Stimulated activated CD4-positive, alpha-beta T cell treated with anti-CD3 and anti-CD28 coated beads, Interleukin-15, amount 100 ng/mL, for 48 hours (primary cell): ENCODE data around the gene RAB3A.

Experiments
- DNase-seq, 2 donors: peaks; one replicate each; pipeline ENCODE4 v3.0.0-alpha.2; 2020; ENCODE audit warnings: low read depth in 2 of 2

The RAB3A gene, protein sequence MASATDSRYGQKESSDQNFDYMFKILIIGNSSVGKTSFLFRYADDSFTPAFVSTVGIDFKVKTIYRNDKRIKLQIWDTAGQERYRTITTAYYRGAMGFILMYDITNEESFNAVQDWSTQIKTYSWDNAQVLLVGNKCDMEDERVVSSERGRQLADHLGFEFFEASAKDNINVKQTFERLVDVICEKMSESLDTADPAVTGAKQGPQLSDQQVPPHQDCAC

DNA sequence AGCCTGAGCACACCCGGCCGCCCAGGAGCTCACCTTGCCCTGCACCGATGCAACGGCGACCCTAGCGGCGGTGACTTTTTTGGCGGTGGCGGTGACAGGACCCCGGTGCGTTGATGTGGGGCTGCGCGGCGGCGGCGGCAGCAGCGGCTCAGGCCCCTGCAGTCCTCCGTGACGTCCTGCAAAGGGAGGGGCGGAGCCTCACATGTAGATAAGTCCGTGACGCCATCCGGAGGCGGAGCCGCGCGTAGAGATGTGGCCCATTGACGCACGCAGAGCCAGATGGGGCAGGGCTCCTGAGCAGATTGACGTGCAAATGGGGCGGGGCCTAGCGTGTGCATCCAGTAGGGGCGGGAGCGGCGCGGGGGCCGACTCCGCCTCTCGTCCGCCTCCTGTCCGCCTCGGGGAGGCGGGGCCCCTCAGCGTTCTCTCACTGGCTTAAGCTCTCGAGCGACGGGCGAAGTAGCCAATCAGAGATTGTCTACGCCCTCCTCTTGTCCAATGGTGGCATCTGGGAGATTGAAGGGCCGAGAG lies at the start of gene RAB3A:
Gene RAB3A (minus strand): TSS at position 180 of the 531 bp plus-strand sequence. CDS start 1,302 bp downstream, outside the sequence.
- DNase-seq: peak; percentile 100

DNA sequence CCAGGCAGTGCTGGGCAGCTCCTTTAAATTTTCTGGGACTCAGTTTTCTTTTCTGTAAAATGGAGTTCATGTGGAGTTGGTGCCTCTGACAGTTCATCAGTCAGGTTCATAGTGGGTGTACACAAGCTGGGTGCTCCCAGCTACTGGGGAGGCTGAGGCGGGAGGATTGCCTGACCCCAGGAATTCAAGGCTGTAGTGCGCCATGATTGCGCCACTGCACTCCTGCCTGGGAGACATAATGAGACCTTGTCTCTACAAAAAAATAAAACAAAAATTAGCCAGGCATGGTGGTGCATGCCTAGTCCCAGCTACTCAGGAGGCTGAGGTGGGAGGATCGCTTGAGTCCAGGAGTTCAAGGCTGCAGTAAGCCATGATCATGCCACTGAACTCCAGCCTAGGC lies 49.3 kb upstream of the RAB3A start:
- DNase-seq: no peak

DNA sequence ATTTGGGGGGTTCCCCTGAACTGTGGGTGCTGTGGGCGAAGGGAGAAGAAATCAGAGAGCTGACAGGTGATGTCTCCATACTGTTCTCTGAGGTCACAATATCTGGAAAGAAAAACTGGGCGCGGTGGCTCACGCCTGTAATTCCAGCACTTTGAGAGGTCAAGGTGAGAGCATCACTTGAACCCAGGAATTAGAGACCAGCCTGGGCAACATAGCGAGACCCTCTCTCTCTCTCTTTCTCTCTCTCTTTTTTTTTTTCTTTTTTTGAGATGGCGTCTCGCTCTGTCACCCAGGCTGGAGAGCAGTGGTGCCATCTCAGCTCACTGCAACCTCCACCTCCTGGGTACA lies 48.5 kb upstream of the RAB3A start:
- DNase-seq: no peak

DNA sequence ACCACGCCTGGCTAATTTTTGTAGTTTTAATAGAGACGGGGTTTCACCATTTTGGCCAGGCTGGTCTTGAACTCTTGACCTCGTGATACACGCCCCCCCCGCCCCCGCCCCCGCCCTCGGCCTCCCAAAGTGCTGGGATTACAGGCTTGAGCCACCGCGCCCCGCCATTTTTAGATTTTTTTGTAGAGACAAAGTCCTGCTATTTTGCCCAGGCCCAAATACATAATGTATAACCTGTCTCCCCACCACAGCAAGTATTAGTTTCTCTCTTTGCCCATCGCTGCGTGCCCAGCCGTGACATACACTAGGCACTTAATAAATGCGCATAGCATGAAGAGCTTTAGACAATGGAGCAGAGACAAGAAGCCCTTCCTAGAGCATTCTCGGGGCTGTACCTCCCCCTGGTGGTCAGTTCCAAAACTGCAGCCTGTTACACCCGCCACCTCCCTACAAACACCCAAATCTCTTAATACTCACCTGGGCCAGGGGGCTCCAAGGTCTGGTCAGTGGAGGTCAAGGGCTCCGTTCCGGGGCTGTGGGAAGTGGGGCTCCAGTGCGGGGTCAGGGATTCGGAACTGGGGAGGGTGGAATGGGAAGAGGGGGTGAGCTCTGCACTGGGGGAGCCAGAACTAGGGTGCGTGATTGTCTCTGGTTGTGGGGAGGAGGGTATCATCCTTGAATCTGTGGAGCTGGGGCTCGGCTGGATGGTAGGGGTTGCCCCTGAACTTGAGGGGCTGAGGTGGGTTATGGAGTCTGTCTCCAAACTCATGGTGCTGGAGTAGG lies 47.9 kb upstream of the RAB3A start:
- DNase-seq: peak; percentile 59 to 69

DNA sequence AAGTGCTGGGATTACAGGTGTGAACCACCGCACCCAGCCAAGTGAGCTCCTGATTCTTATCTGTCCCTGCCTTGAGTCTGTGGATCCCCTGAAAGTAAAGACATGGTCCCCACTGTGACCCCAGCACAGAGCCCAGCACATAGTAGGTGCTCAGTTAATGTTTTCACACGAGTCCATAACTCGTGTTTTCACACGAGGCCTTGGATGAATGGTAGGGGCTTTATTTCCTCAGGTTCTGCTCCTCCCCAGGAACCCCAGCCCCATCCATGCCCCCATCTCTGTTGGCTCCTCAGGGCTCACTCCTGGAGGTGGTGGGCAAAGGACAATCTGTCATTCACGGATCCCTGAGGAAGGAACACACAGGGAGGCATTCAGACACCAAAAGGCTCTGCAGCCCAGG lies 46.0 kb upstream of the RAB3A start:
- no peak for DNase-seq

DNA sequence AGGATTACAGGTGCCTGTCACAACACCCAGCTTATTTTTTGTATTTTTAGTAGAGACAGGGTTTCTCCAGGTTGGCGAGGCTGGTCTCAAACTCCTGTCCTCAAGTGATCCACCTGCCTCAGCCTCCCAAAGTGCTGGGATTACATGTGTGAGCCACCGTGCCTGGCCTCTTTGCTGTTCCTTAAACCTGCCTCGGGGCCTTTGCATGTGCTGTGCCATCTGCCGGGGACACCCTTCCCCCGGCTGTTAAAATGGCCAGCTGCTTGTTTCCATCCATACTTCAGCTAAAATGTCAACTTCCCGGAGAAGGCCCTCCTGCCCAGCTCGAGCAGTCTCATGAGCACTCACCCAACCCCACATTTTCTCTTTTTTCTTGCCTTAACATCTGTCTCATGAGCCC lies 41.5 kb upstream of the RAB3A start:
- no peak for DNase-seq

DNA sequence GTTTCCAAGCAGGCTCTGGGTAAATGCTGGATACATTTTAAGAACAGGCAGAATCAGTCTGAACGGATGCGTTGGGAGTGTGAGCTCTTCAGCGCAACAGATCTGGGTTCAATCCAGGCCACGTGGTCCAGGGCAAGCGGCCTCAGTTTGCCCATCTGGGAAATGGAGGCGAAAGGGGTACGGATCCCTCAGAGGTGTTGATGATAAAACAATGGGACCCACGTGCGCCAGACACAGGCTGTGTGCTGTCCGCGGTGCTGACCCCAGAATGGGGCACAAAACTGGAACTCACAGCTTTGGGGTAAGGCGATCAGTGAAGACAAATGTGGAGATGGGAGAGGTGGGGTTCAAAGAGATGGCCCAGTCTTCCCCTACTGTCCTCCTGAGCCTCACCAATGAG lies 35.5 kb upstream of the RAB3A start:
- no peak for DNase-seq

DNA sequence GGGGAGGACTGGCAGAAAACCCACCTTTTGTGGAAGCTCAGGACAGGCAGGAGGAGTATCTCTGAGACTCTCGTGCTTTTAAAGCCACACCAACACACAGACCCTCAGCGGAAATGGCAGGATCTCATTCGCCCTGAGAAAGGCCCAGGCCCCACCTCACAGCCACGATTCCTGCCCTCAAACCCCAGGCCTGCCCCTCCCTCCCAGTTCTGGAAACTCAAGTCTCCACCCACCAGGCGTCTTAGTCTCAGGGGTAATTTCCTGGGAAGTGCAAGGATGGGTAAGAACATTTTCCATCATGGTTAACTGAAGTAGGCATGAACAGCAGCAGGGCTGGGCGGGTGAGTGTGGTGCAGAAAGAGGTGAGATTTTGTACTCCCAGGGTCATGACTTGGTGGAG lies 30.4 kb upstream of the RAB3A start:
- DNase-seq: no peak

DNA sequence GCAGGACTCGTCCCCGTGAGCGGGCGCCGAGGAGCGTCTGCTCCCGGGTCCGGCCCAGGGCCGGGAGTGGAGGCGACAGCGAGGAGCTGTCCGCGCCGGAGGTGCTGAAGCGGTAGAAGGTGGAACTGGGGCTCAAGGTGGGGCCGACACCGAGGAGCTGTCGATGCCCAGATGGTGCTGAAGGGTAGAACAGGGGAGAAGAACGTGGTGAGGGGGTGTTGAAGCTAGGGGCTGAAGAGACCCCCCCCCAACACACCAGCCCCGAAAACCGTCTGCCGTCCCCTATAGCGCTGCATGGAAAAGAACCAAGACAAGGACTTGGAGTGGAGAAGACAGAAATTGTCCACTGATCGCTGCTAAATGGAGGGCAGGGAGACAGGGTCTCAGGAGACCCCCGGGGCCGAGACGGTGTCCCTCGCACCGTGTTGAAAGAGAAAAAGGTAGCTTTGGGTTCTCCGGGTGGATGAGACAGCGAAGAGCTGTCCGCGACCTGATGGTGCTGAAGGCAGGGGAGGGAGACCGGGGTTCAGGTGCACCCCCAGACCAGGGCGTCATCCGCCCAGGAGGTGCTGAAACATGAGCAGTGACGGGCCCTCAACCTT lies 29.5 kb upstream of the RAB3A start:
- DNase-seq: no peak

DNA sequence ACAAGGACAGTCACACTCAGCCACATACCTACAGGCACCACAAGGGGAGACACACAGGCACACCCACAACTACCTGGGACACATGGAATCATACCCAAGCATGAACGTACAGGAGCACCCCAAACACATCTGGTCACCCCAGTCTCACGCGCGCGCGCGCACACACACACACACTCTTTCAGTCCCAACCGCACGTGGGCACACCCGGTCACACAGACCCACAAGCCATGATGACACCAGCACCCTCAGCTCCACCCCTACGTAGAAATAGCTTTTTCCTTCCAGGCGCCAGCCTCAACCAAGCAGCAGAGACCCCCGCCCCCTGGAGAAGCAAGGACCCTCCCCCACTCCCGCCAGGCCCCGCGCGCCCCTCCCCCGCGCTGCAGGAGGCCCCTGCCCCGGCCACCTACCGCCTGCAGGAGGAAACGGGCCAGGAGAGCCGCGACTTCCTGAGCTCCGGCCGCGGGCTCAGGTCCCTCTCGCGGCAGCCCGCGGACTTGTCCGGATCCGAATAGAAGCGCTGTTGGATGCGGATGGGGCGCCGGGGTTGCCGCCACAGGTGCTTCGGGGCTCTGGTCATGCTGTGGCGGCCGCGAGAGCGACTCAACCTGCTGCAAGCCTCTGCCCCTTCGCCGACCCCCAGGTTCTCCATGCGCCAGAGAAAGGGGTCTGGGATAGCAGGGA lies 28.8 kb upstream of the RAB3A start:
- no peak for DNase-seq

DNA sequence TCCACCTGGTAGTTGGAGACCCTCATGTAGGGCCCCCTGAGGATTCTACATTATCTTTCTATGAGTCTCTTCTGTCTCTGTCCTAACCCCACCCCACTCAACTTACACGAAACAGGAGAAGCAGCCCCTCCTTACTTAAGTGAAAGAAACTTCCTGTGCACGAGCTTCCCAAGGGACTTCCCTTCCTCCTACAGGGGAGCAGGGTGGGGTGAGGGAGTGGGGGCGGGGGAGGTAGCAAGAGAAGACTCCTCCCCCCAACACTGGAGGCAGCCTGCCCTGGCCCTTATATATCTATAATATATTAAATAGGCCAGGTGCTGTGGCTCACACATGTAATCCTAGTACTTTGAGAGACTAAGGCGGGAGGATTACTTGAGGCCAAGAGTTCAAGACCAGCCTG lies 27.9 kb upstream of the RAB3A start:
- no peak for DNase-seq

DNA sequence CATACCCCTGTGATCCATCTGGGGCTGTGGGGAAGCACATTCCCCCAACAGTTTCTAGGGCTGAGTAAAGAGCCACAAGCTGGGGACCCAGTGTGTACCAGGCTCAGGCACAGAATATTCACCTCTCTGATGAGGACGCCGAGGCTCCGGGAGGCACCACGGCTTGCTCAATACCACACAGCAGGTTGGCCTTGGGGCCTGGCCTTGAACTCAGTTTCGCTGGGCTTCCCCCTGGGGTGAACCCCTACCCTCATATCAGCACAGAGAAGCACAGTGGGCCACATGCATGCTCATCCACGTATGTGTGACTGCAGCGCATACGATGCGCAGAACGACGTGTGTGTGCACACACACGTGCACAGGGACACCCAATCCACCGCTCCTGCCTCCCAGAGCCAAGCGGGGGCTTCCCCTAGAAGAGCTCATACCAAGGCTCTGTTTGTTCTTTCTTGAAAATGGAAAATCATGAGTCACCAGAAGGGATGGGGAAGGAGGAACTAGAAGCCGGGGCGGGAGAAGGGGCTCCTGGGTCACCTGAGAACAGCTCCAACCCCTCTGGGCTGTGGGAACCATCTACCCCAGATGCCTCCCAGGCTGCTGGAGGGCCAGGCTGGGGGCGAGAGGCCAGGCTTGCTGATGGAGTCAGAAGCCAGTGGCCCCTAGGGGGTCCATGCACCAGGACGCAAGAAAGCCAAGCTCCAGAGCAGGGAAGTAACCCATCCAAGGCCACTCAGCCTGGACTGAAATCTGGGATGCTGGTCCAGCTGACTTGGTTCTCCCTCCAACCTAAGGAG lies 27.3 kb upstream of the RAB3A start:
- no peak for DNase-seq

DNA sequence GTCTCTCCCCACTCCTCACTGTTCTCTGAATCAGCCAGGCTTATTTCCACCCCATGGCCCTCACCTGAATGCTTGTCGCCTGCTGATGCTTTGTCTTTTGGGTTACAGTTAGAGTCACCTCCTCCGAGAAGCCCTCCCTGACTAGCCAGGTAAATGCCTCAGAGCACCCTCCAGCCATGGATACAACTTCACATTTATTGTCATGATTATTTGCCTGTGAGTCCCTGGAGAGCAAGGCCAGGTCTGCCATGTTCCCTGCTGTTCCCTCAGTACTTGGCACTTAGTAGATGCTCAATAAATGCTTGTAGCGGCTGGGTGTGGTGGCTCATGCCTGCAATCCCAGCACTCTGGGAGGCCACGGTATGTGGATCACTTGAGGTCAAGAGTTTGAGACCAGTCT lies 26.1 kb upstream of the RAB3A start:
- DNase-seq: no peak

DNA sequence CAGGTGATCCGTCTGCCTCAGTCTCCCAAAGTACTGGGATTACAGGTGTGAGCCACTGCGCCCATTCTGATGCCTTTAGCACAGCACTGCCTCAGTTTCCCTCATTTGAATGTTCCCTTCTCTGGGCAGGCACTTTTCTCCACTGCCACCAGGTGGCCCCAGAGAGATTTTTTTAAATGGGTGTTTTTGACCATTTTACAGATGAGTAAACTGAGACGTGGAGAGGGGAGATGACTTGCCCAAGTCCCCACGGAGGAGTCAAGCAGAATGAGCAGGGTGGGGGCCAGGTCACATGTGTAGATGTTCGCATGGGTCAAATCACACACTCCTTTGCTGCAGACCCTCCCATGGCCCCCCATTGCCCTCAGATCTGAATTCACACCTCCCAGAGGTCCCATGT lies 25.6 kb upstream of the RAB3A start:
- DNase-seq: no peak

DNA sequence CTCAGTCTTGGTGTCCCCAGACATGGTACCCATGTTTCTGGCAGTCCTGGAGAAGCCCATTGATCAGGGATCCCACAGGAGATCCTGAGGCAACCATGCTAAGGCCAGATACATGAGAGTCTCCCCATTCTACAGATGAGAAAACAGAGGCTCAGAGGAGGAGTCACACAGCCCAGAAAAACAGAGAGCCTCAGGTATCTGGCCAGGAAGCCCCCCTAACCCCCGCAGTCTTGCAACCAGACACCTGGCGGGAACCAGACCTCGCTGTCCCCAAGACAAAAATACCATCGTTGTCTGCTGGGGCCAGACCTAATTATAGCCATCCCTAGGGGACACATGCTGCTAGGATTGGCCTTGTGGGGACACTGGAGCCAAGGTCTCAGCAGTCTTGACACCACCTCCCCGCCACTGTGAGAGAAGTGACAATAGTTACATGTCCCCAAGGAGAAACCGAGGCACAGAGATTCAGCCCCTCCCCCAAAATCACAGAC lies 24.0 kb upstream of the RAB3A start:
- DNase-seq: no peak

DNA sequence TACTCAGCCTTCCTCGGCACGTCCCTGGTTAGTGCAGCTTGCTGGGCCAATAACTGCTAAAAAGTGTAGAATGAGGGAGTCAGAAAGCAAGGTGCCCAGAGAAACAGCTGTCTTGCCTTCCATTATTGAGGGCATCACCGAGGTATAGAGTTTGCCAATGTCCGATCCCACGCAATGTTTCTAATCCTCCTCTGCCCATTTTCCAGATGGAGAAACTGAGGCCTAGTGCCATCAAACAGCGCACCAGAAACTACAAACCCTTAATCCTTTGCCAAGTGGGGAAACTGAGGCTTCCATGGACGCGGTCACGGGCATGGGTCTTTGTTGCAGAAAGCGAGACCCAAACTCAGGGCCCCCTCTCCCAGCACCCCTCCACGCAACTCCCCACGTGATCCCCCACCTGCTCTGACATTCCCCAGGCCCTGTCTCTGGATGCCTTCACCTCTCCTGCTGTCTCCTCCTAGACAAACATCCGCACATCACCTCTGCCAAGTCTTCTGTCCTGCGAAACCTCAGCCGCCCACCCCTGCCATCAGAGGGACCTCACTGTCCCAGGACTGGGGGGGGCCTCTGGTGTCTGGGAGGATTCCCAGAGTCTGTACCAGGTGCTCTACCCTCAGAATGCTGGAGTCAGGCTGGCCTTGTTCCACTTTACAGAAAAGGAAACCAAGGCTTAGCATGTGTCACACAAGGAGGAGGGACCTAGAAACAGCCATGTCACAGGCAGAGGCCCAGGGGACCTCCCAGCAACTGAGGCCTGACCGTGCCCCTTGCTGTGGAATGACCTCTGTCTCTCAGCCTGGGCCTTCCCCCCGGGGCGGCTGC lies 23.3 kb upstream of the RAB3A start:
- no peak for DNase-seq

DNA sequence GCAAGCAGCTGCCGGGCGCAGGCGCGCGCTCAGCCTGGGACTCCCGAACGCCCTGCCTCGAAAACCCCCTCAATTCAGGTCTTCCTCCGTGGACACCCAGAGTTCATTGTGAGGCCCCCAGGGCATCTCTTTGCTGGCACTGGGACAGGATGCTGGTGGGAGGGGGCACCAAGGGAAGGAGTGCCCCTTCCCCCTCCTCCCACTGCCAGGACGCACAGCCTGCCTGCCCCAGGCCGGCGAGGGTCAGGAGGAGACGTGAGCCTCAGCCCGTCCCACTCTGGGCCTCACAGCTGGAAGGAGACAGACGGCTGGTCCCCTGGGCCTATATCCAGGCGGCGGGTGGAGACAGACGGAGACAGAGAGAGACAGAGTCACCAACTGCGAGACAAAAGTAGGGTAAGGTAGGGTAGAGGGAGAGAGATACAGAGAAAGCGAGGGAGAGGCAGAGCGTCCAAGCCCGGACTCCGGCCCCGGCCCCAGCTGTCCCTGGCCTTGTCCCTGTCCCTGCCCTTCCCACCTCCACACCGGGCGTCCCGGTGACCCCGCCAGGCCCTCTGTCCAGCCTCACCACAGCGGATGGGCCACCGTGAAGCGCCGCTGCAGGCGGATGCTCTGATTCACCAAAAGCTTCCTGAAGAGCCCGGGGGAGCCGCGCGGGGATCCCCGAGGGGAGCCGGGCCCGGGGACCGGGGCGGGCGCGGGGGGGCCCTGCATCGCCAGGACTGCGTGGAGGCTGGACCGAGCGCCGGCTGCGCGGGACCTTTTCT lies 22.0 kb upstream of the RAB3A start, which contains the start of gene PDE4C:
Gene PDE4C (minus strand): TSS at position 737 of the 767 bp plus-strand sequence. CDS start 23 bp downstream, at position 714.
- DNase-seq: no peak

DNA sequence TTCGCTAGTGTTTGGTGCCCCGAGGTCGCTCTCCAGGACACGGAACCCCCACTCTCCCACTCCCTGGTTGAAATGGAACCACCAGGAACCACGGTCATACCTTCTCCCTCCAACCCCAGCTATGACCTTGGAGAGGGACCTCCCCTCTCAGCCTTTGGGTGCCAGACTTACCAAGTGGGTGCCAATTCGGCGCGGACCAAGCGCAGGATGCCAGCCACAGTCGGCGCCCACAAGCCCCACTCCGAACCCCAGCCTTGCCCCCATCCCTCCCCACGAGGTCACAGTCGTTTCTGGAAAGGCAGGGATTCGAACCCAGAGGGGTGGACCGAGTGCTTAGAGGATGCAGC lies 21.5 kb upstream of the RAB3A start:
- DNase-seq: no peak

DNA sequence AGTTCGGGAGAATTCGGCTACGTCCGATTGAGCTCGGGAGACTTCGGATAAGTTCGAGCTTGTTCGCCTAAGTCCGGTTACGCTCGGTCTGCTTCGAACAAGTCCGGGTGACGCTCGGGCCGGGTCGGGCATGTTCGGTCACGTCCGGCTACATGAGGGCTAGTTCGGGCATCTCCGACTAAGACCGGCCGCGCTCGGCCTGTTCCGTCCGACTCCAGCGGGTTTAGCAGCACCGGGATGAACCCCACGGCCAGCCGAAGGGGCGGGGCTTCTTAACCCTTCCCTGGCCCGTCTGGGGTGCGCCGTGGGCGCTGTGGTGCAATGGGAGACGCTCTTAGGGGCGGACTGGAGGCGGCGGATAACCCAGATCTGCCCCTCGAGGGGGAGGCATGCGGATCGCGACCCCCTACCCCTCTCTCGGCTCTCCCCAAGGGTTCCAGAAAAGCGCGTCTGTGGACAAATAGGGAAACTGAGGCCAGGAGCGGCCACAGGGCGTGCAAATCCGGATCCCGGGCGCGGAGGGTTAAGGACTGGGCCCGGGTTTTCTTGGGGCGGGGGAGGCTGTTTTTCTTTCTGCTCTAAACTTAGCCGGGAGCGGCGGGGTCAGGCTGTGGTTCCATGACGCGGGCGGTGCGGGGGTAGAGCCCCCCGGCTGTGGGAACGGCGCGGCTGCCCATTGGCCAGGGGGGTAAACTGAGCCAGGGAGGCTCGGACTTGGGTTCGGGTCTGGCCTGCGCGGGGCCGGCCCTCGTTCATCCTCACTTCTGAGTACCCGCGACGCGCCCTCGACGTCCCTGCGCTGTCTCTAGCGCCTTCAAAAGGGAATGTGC lies 20.9 kb upstream of the RAB3A start:
- DNase-seq: peak; percentile 94
